GM18517 (cell line): Measurements from ENCODE around the gene CLIP2.
"Not testable (repeated sequence)": the region's sequence is repeated elsewhere in the genome, so short reads cannot be mapped to it uniquely, and the experiment has no call there.

Experiments
- ATAC-seq: cut with Tn5 transposase; IDR thresholded peaks from one replicate; pipeline ENCODE4 v1.9.1; 2021; ENCODE audit warnings: mild to moderate bottlenecking, moderate library complexity; ENCODE audit not compliant: unreplicated experiment

CLIP2 gene

DNA sequence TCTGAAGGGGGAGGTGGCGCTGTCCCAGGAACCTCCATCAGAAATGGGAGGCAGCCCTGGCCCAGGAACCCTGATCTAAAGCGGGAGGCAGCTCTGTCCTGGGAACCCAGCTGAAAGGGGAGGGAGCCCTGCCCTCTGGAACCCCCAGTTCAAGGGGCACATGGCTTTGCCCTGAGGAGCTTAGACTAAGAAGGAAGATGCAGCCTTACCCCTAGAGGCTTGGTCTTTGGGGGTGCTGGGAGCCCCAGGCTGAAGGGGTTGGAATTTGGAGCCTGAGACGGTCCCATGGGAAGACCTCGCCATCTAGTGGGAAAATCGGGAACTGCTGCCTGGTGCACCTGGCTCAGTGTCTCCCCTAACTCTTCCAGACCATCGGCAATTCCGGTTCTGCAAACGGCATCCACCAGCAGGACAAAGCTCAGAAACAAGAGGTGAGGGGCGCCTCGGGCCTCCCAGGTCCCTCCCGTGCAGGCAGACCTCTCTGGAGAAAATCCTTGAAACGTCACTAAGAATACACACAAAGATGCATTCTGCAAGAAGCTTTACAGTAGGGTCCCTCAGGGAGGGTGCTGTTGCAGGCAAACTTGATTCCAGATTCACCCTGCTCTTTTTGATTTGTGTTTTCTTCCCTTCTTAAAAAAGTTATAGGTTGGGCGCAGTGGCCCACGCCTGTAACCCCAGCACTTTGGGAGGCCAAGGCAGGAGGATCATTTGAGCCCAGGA is 112.1 kb downstream of the CLIP2 start:
- ATAC-seq = no peak

DNA sequence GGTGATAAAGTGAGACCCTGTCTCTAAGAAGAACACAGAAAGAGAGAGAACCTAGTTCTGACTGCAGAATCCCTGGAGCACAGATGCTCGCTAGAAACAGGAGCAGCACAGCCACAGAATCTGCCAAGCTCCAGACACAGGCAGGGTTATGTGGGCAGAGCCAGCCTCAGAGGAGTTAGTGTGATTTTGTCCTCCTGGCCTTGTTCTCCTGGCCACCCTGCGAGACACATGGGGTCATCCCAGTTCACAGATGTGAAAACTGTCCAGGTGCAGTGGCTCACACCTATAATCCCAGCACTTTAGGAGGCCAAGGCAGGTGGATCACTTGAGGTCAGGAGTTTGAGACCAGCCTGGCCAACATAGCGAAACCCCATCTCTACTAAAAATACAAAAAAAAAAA is 113.5 kb downstream of the CLIP2 start:
- not testable (repeated sequence) for ATAC-seq

DNA sequence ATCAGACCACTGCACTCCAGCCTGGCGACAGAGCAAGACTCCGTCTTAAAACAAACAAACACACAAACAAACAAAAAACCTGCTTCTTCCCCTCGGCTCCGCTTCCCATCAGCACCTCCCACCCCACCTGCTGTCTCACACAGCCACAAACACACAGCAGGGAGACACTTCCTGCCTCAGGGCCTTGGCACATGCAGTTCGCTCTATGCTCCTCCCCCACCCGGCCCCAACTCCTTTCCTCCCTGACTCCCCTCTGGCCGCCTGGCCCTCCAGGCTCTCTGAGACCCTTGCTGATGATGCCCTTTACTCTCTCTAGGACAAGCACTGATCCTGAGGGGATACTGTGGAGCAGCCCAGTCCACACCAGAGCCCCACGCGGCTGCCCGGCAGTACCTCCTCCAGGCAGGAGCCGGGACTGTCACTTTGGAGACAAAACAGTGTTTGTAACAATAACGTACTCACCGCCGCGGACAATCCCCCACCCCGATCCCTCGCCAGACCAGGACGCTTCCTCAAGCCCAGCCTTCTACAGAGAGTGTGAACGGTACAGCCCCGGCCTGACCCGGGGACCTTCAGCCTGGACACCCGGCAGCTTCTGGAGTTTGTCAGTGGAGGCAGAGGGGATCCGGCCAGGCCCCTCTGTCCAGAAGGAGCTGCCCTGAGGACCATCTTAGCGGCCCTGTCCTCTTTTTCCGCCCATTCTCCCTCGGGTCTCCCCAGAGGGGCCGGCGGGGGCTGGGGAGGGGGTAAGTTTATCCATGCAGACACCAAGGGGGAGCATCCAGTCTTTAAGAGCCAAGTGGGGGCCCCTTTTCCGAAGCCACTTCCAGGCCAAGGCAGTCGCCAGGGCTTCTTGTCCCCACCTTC is 114.5 kb downstream of the CLIP2 start:
- no peak for ATAC-seq

DNA sequence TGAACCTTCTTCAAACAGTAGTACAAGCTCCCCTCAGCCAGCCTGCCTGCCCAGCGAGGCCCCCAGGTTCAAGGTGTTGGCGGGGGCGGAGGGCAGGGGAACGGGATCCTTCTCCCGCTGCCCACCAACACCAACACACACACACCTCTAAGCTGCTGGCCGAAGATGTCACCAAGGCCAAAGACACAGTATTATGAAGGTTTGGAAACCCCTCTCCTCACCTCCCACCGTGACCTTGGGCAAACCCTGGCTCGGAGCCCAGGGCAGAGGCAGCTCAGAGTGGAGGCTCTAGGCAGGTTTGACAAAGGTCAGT is 115.1 kb downstream of the CLIP2 start:
- no peak for ATAC-seq

DNA sequence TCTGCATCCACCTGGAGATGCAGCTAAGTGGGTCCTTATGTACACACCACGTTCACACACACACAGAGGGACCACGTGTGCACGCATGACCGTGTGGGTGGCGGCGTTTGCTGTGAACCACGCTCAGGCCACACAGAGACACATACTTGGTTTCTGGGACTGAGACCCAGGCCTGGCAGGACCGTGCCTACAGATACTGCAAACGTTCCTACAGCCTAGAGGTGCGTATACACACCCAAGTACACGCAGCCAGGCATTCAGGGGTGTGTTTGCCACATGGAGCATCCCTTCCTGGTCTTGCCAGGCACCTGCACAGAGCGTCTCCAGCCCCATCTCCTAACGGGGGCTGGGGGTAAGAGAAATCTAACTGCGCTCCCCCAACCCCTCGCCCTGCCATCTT is 115.5 kb downstream of the CLIP2 start:
- no peak for ATAC-seq

DNA sequence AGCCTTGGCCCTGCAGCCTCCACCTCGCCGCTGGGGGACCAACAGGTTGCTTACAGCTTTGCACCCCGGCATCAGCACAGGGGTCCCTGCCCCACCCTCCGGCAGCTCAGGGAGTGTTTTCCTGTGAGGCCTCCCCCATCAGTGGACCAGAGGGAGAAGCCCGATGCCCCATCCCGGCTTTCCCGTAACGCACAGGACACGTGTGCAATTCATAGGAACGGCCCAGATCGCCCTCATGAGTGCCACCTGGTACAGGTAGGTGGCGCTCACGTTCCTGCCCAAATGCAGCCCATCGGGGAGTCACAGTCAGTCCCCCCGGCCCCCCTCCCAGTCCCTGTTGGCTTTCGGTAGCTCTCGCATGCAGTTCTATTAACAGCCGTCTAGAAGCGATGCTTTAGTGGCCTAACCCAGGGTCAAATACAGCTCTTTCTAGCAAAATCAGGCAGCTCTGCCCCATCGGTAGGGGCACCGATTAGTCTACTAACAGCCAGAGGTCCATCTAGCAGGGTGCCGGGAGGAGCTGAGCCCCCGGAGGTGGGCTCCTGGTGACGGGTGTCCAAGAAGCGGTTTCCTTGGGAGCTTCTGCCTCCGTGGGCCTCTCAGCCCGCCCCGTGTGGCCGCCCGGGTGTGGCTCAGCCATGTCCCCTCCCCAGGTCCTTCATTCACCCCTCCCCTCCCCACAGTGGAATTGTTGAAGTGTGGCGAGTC is 116.1 kb downstream of the CLIP2 start:
- no peak for ATAC-seq

DNA sequence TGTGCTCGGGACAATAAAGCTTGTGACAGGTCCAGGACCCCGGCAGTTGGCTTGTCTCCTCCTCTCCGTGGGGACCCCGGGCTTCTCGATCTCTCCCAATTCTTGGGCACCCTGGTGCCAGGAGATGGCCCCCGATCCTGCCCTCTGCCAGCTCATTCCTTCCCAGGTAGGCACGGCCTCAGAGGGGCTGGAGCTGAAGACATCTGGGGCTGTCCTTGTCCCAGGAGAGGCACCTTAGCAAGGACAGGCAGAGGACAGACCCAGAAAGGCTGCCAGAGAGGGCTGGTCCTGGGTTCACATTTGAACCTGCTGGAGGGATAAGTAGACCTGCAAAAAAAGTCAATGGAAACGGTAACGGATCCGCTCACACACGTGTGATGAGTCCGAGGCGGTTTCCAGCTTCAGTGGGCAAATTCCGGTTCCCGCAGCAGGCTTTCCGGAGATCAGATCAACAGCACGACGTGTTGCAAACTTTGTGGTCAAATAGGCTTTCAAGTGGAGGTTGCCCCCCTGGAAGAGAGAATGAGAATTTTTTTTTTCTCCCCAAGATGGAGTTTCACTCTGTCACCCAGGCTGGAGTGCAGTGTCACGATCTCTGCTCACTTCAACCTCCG is 116.8 kb downstream of the CLIP2 start:
- no peak for ATAC-seq

DNA sequence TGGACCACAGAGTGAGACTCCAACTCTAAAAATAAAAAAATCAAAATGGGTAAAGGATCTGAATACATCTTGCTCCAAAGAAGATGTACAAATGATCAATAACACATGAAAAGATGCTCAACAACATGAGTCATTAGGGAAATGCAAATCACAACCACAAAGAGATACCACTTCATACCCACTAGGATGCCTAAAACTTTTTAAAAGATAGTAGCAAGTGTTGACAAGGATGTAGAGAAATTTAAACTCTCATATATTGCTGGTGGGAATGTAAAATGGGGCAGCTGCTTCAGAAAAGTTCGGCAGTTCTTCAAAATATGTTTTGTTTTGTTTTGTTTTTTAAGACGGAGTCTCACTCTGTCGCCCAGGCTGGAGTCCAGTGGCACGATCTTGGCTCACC is 118.8 kb downstream of the CLIP2 start:
- ATAC-seq = no peak

DNA sequence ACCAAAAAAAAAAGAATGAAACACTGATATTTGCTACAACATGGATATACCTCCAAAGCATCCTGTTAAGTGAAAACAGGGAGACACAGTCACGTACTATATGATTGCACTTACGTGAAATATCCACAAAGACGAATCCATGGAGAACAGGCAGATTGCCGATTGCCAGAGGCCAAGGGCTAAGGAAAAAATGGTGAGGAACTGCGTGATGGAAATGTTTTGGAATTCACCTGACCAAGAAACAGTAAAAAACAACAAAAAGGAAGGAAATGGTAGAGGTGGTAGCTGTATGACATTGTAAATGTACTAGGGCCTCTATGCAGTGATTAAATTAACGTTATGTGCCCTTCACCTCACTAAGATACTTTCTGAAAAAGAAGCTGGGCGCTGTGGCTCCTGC is 120.4 kb downstream of the CLIP2 start:
- no peak for ATAC-seq

DNA sequence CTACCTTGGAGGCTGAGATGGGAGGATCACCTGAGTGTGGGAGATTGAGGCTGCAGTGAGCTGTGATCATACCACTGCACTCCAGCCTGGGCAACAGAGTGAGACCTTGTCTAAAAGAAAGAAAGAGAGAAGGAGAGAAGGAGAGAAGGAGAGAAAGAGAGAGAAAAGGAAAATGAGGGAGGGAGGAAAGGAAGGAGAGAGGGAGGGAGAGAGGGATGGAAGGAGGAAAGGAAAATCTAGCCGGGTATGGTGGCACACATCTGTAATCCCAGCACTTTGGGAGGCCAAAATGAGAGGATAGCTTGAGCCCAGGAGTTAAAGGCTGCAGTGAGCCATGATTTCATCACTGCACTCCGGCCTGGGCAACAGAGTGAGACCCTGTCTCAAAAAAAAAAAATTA is 121.6 kb downstream of the CLIP2 start:
- no peak for ATAC-seq

DNA sequence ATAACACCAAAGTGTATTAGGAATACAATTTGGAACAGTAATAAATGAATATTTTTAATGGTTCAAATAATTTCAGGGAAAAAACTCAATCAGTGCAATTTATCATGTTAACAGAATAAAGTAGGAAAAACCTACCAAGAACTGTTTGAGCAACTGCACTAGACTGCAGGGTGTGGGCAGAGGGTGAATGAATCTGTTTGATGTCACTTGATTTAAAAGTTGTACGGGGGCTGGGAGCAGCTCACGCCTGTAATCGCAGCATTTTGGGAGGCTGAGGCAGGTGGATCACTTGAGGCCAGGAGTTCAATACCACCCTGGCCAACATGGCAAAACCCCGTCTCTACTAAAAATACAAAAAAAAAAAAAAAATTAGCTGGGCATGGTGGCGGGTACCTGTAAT is 122.4 kb downstream of the CLIP2 start:
- ATAC-seq = not testable (repeated sequence)

DNA sequence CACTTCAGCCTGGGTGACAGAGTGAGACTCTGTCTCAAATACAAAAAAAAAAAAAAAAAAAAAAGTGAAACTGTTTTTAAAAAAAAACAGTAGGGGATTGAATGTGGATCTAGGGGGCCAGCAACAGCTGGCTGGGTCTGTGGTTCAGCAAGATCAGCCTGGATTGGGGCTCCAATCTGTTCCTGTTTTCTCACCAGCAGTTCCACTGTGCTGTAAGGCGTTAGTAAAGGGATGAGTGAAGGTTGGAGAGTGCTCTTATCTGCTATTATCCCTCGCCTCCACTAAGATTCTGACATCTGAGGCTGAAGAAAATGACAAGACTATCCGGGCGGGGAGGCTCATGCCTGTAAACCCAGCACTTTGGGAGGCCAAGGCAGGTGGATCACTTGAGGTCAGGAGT is 122.8 kb downstream of the CLIP2 start:
- no peak for ATAC-seq

DNA sequence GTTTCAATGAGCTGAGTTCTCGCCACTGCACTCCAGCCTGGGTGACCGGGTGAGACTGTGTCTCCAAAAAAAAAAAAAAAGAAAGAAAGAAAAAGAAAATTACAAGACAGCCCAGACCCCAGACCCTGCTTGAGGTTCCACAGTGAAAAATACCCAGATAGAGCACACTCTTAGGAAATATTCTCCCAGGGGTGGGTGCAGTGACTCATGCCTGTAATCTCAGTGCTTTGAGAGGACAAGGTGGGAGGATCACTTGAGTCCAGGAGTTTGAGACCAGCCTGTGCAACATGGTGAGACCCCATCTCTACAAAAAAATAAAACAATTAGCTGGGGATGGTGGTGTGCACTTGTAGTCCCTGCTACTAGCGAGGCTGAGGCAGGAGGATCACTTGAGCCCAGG is 123.4 kb downstream of the CLIP2 start:
- ATAC-seq = no peak

DNA sequence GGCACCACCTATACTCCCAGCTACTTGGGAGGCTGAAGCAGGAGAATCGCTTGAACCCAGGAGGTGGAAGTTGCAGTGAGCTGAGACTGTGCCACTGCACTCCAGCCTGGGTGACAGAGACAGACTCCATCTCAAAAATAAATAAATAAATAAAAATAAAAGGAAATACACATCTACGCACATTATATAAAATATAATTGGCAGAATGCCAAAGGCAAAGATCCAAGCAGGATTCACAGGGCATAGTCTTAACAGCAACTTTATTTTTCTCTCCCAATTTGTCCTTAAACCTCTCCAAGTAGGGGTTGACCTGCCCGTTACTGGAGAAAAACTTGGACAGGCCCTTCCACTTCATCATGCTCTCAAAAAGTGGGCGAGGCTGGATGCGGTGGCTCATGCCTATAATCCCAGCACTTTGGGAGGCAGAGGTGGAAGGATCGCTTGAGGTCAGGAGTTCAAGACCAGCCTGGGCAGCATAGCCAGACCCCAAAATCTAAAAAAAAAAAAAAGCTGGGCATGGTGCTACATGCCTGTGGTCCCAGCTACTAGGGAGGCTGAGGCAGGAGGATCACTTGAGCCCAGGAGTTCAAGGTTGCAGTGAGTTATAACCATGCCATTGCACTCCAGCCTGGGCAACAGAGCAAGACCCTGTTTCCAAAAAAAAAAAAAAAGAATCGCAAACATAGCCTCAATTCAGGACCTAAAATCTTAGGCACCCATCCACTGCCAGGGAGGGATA is 125.6 kb downstream of the CLIP2 start:
- not testable (repeated sequence) for ATAC-seq

DNA sequence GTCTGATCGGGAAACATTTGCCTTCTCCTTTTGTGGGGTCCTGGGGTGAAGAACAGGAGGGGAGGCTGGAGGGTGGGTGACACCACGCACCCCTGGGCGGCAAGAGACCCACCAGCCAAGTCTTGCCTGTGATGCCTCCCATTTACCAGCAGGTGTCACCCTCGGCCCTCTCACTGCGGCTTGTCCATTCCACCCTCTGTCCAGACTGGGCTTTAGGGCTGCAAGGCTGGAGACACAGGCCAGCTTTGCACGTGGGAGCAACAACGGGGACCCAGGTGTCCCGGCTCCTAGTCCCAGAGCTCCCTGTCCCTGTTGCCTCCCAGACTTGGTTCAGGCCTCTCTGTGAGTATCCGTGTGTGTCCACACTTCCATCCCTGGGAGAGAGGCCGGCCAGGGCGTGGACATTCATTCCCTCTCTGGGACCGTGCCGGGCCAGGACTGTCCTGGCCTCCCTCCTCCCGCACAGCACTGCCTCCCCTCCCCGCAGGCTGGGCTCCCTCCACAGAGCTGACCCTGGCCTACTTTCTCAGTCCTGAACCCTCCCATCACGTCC is 128.3 kb downstream of the CLIP2 start:
- no peak for ATAC-seq

DNA sequence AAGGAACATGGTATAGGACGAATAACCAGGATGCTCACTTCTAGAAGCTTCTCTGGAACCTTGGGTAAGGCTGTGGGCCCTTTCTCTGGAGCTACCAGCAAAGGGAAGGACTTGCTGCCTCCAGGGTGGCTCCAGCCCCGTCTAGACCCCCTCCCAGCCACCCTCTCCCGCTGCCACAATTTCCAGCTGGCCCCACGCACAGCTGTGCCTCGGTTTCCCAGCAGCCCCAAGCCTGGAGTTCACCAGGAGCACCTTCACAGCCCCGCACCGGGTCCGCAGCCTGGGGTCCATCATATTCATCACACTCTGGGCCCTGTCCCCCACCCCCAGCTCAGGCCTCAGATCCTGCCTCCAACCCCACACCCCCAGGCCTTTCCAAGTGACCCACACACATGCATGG is 128.9 kb downstream of the CLIP2 start:
- ATAC-seq = no peak

DNA sequence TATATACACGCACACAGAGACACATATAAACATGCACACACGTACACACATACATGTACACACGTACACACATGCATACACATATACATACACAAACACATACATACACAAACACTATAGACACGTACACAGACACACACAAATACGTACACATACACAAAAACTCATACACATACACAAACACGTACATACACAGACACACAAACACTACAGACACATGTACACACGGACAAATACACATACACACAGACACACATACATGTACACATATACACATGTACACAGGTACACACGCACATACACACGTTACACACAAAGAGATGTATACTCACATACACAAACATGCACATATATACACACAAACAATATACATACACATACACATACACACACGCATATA is 129.3 kb downstream of the CLIP2 start:
- no peak for ATAC-seq

DNA sequence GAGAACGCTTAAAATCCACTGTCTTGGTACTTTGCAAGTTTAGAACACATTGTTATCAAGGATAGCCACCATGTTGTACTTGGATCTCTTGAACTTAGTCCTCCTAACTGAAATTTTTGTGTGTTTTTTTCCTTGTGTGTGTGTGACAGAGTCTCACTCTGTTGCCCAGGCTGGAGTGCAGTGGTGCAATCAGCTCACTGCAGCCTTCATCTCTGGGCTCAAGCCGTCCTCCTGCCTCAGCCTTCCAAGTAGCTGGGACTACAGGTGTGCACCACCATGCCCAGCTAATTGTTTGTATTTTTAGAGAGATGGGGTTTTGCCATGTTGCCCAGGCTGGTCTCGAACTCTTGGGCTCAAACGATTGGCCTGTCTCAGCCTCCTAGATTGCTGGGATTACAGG is 130.0 kb downstream of the CLIP2 start:
- ATAC-seq = not testable (repeated sequence)

DNA sequence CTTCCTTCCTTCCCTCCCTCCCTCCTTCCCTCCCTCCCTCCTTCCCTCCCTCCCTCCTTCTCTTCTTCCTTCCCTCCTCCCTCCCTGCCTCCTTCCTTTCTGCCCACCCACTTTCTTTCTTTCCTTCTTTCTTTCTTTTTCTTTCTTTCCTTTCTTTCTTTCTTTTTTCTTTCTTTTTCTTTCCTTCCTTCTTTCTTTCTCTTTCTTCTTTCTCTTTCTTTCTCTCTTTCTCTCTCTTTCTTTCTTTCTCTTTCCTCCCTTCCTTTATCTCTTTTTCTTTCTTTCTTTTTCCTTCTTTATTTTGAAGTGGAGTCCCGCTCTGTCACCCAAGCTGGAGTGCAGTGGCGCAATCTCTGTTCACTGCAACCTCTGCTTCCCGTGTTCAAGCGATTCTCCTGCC is 130.8 kb downstream of the CLIP2 start:
- no peak for ATAC-seq

DNA sequence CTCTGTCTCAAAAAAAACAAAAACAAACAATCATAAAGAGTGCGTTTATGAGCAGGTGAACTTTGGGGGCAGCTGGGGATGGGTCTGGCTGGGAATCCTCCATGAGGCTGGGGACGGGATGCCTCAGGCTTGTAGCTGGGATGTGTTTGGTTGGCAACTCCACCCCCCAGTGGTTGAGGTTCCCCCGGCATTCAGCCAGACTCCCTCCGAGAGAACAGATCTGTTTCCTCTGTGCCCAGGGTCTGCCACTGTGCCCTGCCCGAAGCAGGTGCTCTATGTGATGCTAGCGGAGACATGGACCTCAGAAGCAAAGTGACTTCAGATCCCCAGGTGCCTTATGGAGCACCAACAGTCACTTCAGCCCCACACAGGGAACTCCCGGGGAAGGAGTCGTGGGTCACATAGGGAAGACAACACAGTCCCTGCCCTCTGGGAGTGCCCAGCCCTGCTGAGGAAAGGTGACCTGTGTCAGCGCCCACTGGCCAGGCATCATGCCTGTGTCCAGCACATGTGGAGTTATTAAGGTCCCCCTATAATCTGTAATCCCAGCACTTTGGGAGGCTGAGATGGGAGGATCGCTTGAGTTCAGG is 135.2 kb downstream of the CLIP2 start:
- ATAC-seq = no peak
